DND-41 (cell line): ENCODE results near the gene TTC39B.
"Not testable (repeated sequence)": the region's sequence is repeated elsewhere in the genome, so short reads cannot be mapped to it uniquely, and the experiment has no call there.

Experiments used
- ATAC-seq: fragments of 200-7000 bp; cut with Tn5 transposase; 3 replicates; pipeline ENCODE4 v1.9.1; 2021; ENCODE audit warnings: low read depth; ENCODE audit not compliant: insufficient read depth
- DNase-seq: peaks from one replicate; pipeline ENCODE4 v3.0.0-alpha.2; 2020
- H2AFZ ChIP-seq: 2 replicates; pipeline ENCODE4 v1.6.0; 2012; ENCODE audit warnings: low read depth, low read length
- H3K27ac ChIP-seq: 2 replicates; pipeline ENCODE4 v1.5.1; 2012; ENCODE audit warnings: low read length, inconsistent platforms
- H3K27me3 ChIP-seq: fragments of 200-600 bp; sonication (generic); 2 replicates; pipeline ENCODE4 v1.6.0; 2012; ENCODE audit warnings: low read length, mild to moderate bottlenecking, inconsistent platforms; ENCODE audit not compliant: insufficient read depth, poor library complexity
- H3K36me3 ChIP-seq: 2 replicates; pipeline ENCODE4 v1.5.1; 2012; ENCODE audit warnings: low read length, inconsistent platforms; ENCODE audit not compliant: insufficient read depth
- H3K4me1 ChIP-seq: 2 replicates; pipeline ENCODE4 v1.5.1; 2012; ENCODE audit warnings: mild to moderate bottlenecking, low read length; ENCODE audit not compliant: insufficient read depth
- H3K4me2 ChIP-seq: 2 replicates; pipeline ENCODE4 v1.6.0; 2012; ENCODE audit warnings: mild to moderate bottlenecking, moderate library complexity, low read length, inconsistent platforms; ENCODE audit not compliant: insufficient read depth
- H3K4me3 ChIP-seq, 2 experiments: fragments of 200-600 bp in 1 of 2; shearing (Covaris generic) in 1 of 2; 2 replicates each; pipeline ENCODE4 v1.5.1; 2012 to 2016; ENCODE audit warnings: inconsistent platforms in 2 of 2, low read length in 2 of 2, mild to moderate bottlenecking in 2 of 2, low read depth in 1 of 2, moderate library complexity in 1 of 2
- H3K79me2 ChIP-seq: 2 replicates; pipeline ENCODE4 v1.6.0; 2012; ENCODE audit warnings: low read length, inconsistent platforms; ENCODE audit not compliant: insufficient read depth
- H3K9ac ChIP-seq: 2 replicates; pipeline ENCODE4 v1.6.0; 2012; ENCODE audit warnings: low read depth, mild to moderate bottlenecking, inconsistent platforms, low read length, moderate library complexity
- H3K9me3 ChIP-seq: 2 replicates; pipeline ENCODE4 v1.5.1; 2012; ENCODE audit warnings: low read length, moderate library complexity, mild to moderate bottlenecking, inconsistent platforms; ENCODE audit not compliant: insufficient read depth, severe bottlenecking
- H4K20me1 ChIP-seq: 2 replicates; pipeline ENCODE4 v1.6.0; 2012; ENCODE audit warnings: low read length; ENCODE audit not compliant: insufficient read depth
- CTCF ChIP-seq: IDR thresholded peaks from 2 replicates; pipeline ENCODE4 v1.5.1; 2012; ENCODE audit warnings: borderline replicate concordance, low read length, moderate library complexity, mild to moderate bottlenecking; ENCODE audit not compliant: poor library complexity, severe bottlenecking; ENCODE audit errors: extremely low read depth
- EZH2 ChIP-seq: IDR thresholded peaks from 3 replicates; pipeline ENCODE4 v1.6.1; 2012; ENCODE audit warnings: borderline replicate concordance, low read depth, mild to moderate bottlenecking, moderate library complexity, low read length, inconsistent platforms; ENCODE audit not compliant: severe bottlenecking

The TTC39B gene

GRCh38 chr9:15238646-15239045 is 68.4 kb downstream of the TTC39B start:
- Histone ChIP-seq H3K4me3 (no peak overlapping the region), H3K27me3 (no peaks in the 10 kb centered on the region), H4K20me1 (no peaks in the 10 kb centered on the region), H3K4me2 (no peak overlapping the region), H3K27ac (no peak overlapping the region), H3K36me3 (no peaks in the 10 kb centered on the region), H3K9ac (no peak overlapping the region), H3K79me2 (no peaks in the 10 kb centered on the region), H2AFZ (no peak overlapping the region), H3K9me3 (no peaks in the 10 kb centered on the region), H3K4me1 (no peaks in the 10 kb centered on the region)
- DNase-seq (no peak), ATAC-seq (no peak)
- TF ChIP-seq EZH2 (no peak), CTCF (no peak)

GRCh38 chr9:15235658-15236057 is 71.4 kb downstream of the TTC39B start:
- no peak overlapping the region for H3K9ac ChIP-seq
- no peak for ATAC-seq
- no peak overlapping the region for H3K4me3 ChIP-seq
- DNase-seq = no peak
- H3K4me2 ChIP-seq = no peak overlapping the region
- H4K20me1 ChIP-seq = no peaks in the 10 kb centered on the region
- H3K4me1 ChIP-seq = no peaks in the 10 kb centered on the region
- H3K27ac ChIP-seq = no peak overlapping the region
- no peaks in the 10 kb centered on the region for H3K79me2 ChIP-seq
- no peaks in the 10 kb centered on the region for H3K27me3 ChIP-seq
- no peak for TF ChIP-seq EZH2
- no peak for TF ChIP-seq CTCF
- H3K36me3 ChIP-seq = no peaks in the 10 kb centered on the region
- H3K9me3 ChIP-seq = no peaks in the 10 kb centered on the region
- no peak overlapping the region for H2AFZ ChIP-seq

GRCh38 chr9:15233941-15234490 is 73.0 kb downstream of the TTC39B start:
- not testable (repeated sequence) for H3K4me1 ChIP-seq, H3K9ac ChIP-seq, ATAC-seq, H3K27ac ChIP-seq, H3K79me2 ChIP-seq, DNase-seq, H3K9me3 ChIP-seq, H3K27me3 ChIP-seq, H4K20me1 ChIP-seq, H3K4me2 ChIP-seq, H3K4me3 ChIP-seq, H2AFZ ChIP-seq, H3K36me3 ChIP-seq

- not testable (repeated sequence) for DNase-seq, H3K9me3 ChIP-seq
Observed at GRCh38 chr9:15232706-15233280, 74.2 kb downstream of the TTC39B start.

More at GRCh38 chr9:15232706-15233280, 74.2 kb downstream of the TTC39B start:
- not testable (repeated sequence) for H3K4me2 ChIP-seq, H3K4me1 ChIP-seq, H3K79me2 ChIP-seq, H3K9ac ChIP-seq, ATAC-seq, H3K27ac ChIP-seq, H3K4me3 ChIP-seq, H3K27me3 ChIP-seq, H2AFZ ChIP-seq, H3K36me3 ChIP-seq, H4K20me1 ChIP-seq
